SU-DHL-6 (cell line): ENCODE results near the gene AFF4.

ENCODE experiments used
- H2AFZ ChIP-seq: fragments of 200-600 bp; sonication (generic); 2 replicates; pipeline ENCODE4 v1.6.1; 2014; ENCODE audit warnings: low read depth, mild to moderate bottlenecking, moderate library complexity, mixed read lengths, antibody characterized with exemption, low read length; ENCODE audit not compliant: severe bottlenecking
- H3F3A ChIP-seq: fragments of 200-600 bp; shearing (Covaris generic); 2 replicates; pipeline ENCODE4 v1.6.0; 2016; ENCODE audit warnings: antibody characterized with exemption, mild to moderate bottlenecking; ENCODE audit not compliant: insufficient read depth
- H3K27ac ChIP-seq: fragments of 200-600 bp; sonication (generic); 2 replicates; pipeline ENCODE4 v1.5.1; 2016; ENCODE audit warnings: low read depth, mild to moderate bottlenecking, low read length, moderate library complexity, mixed read lengths
- H3K27me3 ChIP-seq: fragments of 200-600 bp; sonication (generic), shearing (Covaris generic); 2 replicates; pipeline ENCODE4 v1.6.0; 2014; ENCODE audit warnings: mild to moderate bottlenecking, low read length
- H3K36me3 ChIP-seq: fragments of 200-600 bp; sonication (generic); 2 replicates; pipeline ENCODE4 v1.6.1; 2014; ENCODE audit warnings: mild to moderate bottlenecking, low read length, mixed read lengths
- H3K4me2 ChIP-seq: fragments of 300-600, 200-600 bp; shearing (Covaris generic), sonication (generic); 2 replicates; pipeline ENCODE4 v1.6.0; 2014; ENCODE audit warnings: low read length, low read depth, mild to moderate bottlenecking; ENCODE audit not compliant: poor library complexity, severe bottlenecking
- H3K4me3 ChIP-seq: fragments of 200-600 bp; sonication (generic); 2 replicates; pipeline ENCODE4 v1.5.1; 2014; ENCODE audit warnings: antibody characterized with exemption, low read length, mild to moderate bottlenecking, mixed read lengths; ENCODE audit not compliant: insufficient read depth, poor library complexity, severe bottlenecking
- H3K79me2 ChIP-seq: fragments of 200-600 bp; sonication (generic); 2 replicates; pipeline ENCODE4 v1.6.1; 2014; ENCODE audit warnings: mild to moderate bottlenecking, low read length, moderate library complexity; ENCODE audit not compliant: insufficient read depth
- H3K9ac ChIP-seq: fragments of 200-600 bp; sonication (generic); 2 replicates; pipeline ENCODE4 v1.7.0; 2014; ENCODE audit warnings: mild to moderate bottlenecking, low read length
- H3K9me2 ChIP-seq: fragments of 200-600 bp; sonication (generic); replicated peaks from 2 replicates; pipeline ENCODE4 v1.6.1; 2014; ENCODE audit warnings: low read length; ENCODE audit not compliant: insufficient read depth
- H3K9me3 ChIP-seq: fragments of 200-600 bp; sonication (generic); 2 replicates; pipeline ENCODE4 v1.6.1; 2014; ENCODE audit warnings: low read length, mixed read lengths; ENCODE audit not compliant: insufficient read depth
- H4K20me1 ChIP-seq: fragments of 200-600 bp; sonication (generic); 2 replicates; pipeline ENCODE4 v1.6.1; 2014; ENCODE audit warnings: low read depth, mild to moderate bottlenecking, antibody characterized with exemption, low read length, moderate library complexity, mixed read lengths
- EZH2phosphoT487 ChIP-seq: fragments of 200-600 bp; sonication (generic), shearing (Covaris generic); conservative IDR thresholded peaks from 2 replicates; pipeline ENCODE4 v1.6.1; 2018; ENCODE audit warnings: mild to moderate bottlenecking, antibody characterized with exemption, low read length, moderate library complexity, mixed read lengths
- TF ChIP-seq, protein P1 (sequence below): fragments of 200-600 bp; sonication (generic); IDR thresholded peaks from one replicate; pipeline ENCODE4 v1.5.1; 2017; ENCODE audit warnings: antibody characterized with exemption, mild to moderate bottlenecking, low read length, moderate library complexity; ENCODE audit not compliant: insufficient read depth, poor library complexity, severe bottlenecking

Gene AFF4

DNA sequence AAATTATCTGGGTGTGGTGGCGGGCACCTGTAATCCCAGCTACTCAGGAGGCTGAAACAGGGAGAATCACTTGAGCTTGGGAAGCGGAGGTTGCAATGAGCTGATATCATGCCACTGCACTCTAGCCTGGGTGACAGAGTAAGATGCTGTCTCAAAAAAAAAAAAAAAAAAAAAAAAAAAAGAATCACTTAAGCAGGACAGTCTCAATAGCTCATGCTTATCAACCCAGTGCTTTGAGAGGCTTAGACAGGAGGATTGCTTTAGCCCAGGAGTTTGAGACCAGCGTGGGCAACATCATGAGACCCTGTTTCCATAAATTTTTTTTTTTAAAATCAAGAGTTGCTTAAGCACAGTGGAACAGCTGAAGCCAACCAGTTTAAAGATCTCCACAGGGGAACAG is 47.3 kb downstream of the AFF4 start:
- Histone ChIP-seq H3K36me3 (peaks cover 4% of the 10 kb centered on the region; the same call in 1 of the 2 replicates), H2AFZ (no peak overlapping the region), H4K20me1 (0 out of 2 replicates have a peak, but pooled peaks cover 4% of the 10 kb centered on the region), H3K27ac (no peak overlapping the region), H3K9me2 (no peaks in the 10 kb centered on the region), H3K9me3 (no peaks in the 10 kb centered on the region), H3K27me3 (no peaks in the 10 kb centered on the region), H3K4me2 (no peak overlapping the region), H3K4me3 (no peak overlapping the region), H3K9ac (no peak overlapping the region), H3K79me2 (no peaks in the 10 kb centered on the region), H3F3A (no peaks in the 10 kb centered on the region; the same call in 1 of the 2 replicates)
- no peak for TF ChIP-seq EZH2phosphoT487
- TF ChIP-seq, protein P1, sequence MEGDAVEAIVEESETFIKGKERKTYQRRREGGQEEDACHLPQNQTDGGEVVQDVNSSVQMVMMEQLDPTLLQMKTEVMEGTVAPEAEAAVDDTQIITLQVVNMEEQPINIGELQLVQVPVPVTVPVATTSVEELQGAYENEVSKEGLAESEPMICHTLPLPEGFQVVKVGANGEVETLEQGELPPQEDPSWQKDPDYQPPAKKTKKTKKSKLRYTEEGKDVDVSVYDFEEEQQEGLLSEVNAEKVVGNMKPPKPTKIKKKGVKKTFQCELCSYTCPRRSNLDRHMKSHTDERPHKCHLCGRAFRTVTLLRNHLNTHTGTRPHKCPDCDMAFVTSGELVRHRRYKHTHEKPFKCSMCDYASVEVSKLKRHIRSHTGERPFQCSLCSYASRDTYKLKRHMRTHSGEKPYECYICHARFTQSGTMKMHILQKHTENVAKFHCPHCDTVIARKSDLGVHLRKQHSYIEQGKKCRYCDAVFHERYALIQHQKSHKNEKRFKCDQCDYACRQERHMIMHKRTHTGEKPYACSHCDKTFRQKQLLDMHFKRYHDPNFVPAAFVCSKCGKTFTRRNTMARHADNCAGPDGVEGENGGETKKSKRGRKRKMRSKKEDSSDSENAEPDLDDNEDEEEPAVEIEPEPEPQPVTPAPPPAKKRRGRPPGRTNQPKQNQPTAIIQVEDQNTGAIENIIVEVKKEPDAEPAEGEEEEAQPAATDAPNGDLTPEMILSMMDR: no peak

DNA sequence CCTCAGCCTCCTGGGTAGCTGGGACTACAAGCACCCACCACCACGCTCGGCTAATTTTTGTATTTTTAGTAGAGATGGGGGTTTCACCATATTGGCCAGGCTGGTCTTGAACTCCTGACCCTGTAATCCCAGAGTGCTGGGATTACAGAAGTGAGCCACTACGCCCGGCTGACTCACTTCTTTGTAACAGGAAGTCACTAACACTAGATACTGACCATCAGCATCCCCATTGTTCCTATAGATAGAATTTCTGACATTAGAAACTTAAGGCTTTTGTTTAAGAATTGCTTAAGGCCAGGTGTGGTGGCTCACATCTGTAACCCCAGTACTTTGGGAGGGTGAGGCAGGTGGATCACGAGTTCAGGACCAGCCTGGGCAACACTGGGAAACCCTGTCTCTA is 47.8 kb downstream of the AFF4 start:
- H4K20me1 ChIP-seq: 0 out of 2 replicates have a peak, but pooled peaks cover 4% of the 10 kb centered on the region
- no peaks in the 10 kb centered on the region; the same call in 1 of the 2 replicates for H3F3A ChIP-seq
- no peaks in the 10 kb centered on the region for H3K27me3 ChIP-seq
- H3K4me2 ChIP-seq: no peak overlapping the region
- peaks cover 4% of the 10 kb centered on the region; the same call in 1 of the 2 replicates for H3K36me3 ChIP-seq
- H3K27ac ChIP-seq: no peak overlapping the region
- H3K9me3 ChIP-seq: no peaks in the 10 kb centered on the region
- H3K4me3 ChIP-seq: no peak overlapping the region
- TF ChIP-seq, protein P1: no peak
- TF ChIP-seq EZH2phosphoT487: no peak
- H3K9me2 ChIP-seq: no peaks in the 10 kb centered on the region
- H2AFZ ChIP-seq: no peak overlapping the region
- H3K9ac ChIP-seq: no peak overlapping the region
- H3K79me2 ChIP-seq: no peaks in the 10 kb centered on the region

GRCh38 chr5:132909702-132910101 is 53.7 kb downstream of the AFF4 start:
- Histone ChIP-seq H3K27me3 (no peaks in the 10 kb centered on the region), H3K27ac (no peak overlapping the region), H3F3A (no peaks in the 10 kb centered on the region; the same call in 1 of the 2 replicates), H3K9ac (no peak overlapping the region), H3K4me3 (no peak overlapping the region), H2AFZ (no peak overlapping the region), H3K9me3 (no peaks in the 10 kb centered on the region), H3K79me2 (no peaks in the 10 kb centered on the region), H3K9me2 (no peaks in the 10 kb centered on the region), H4K20me1 (0 out of 2 replicates have a peak, but pooled peaks cover 4% of the 10 kb centered on the region), H3K36me3 (0 out of 2 replicates have a peak, but pooled peaks cover 4% of the 10 kb centered on the region), H3K4me2 (no peak overlapping the region)
- TF ChIP-seq EZH2phosphoT487: no peak
- TF ChIP-seq, protein P1: no peak
